WTC11 (cell line): ENCODE data around the gene UTF1. TPM values are rescaled to one million over a fixed set of nuclear protein-coding genes. Genes with fewer than 3 reads are reported as not detected.

Source experiments
- ATAC-seq: fragments of 200-7000 bp; cut with Tn5 transposase; 2 replicates; pipeline ENCODE4 v1.10.0; 2021; ENCODE audit warnings: mild to moderate bottlenecking, moderate library complexity
- CTCF ChIA-PET: fragments of 300-600 bp; sonication (Branson Sonifier 250); formaldehyde crosslinking; loops from one replicate; lab custom pipeline; 2021; ENCODE audit warnings: antibody characterized with exemption; lab: Charles Lee
- POLR2A ChIA-PET: fragments of 350-600 bp; sonication (Branson Sonifier 250); formaldehyde crosslinking; loops from one replicate; lab custom pipeline; 2021; ENCODE audit warnings: antibody characterized with exemption; lab: Charles Lee
- DNase-seq: peaks from one replicate; pipeline ENCODE4 v3.0.0; 2021; ENCODE audit warnings: low spot score
- H3K27ac Mint-ChIP-seq: 2 replicates; pipeline ENCODE4 v1.8.0; 2021; ENCODE audit warnings: mixed read lengths
- H3K27me3 Mint-ChIP-seq: 2 replicates; pipeline ENCODE4 v1.8.0; 2021; ENCODE audit warnings: low read depth, mild to moderate bottlenecking, moderate library complexity, mixed read lengths
- H3K36me3 Mint-ChIP-seq: 2 replicates; pipeline ENCODE4 v1.8.0; 2021; ENCODE audit warnings: mixed read lengths
- H3K4me1 Mint-ChIP-seq: 2 replicates; pipeline ENCODE4 v1.8.0; 2022; ENCODE audit warnings: mixed read lengths
- H3K4me3 Mint-ChIP-seq: 2 replicates; pipeline ENCODE4 v1.8.0; 2021; ENCODE audit warnings: mild to moderate bottlenecking, moderate library complexity, mixed read lengths
- H3K9me3 Mint-ChIP-seq: 2 replicates; pipeline ENCODE4 v1.8.0; 2021; ENCODE audit warnings: mixed read lengths
- ATF2 ChIP-seq: sonication (generic); formaldehyde crosslinking; IDR thresholded peaks from 2 replicates; pipeline ENCODE4 v1.8.1; 2022; ENCODE audit warnings: low read depth, missing genetic modification reagents, borderline replicate concordance
- ATF3 ChIP-seq: sonication (generic); formaldehyde crosslinking; conservative IDR thresholded peaks from 2 replicates; pipeline ENCODE4 v1.8.1; 2022; ENCODE audit warnings: mild to moderate bottlenecking, missing genetic modification reagents
- ELF4 ChIP-seq: sonication (generic); formaldehyde crosslinking; IDR thresholded peaks from 2 replicates; pipeline ENCODE4 v1.8.1; 2022; ENCODE audit warnings: low read depth, mild to moderate bottlenecking, moderate library complexity, missing genetic modification reagents
- FOXJ3 ChIP-seq: sonication (generic); formaldehyde crosslinking; IDR thresholded peaks from 2 replicates; pipeline ENCODE4 v1.9.0; 2021; ENCODE audit warnings: missing genetic modification reagents, mild to moderate bottlenecking, borderline replicate concordance
- FOXP1 ChIP-seq: sonication (generic); formaldehyde crosslinking; IDR thresholded peaks from 2 replicates; pipeline ENCODE4 v1.8.0; 2022; ENCODE audit warnings: missing genetic modification reagents, mild to moderate bottlenecking, moderate library complexity, borderline replicate concordance
- HMGXB4 ChIP-seq: sonication (generic); formaldehyde crosslinking; IDR thresholded peaks from 2 replicates; pipeline ENCODE4 v1.8.1; 2023; ENCODE audit warnings: mild to moderate bottlenecking, moderate library complexity, missing genetic modification reagents
- IRF2 ChIP-seq: sonication (generic); formaldehyde crosslinking; IDR thresholded peaks from 2 replicates; pipeline ENCODE4 v1.8.0; 2022; ENCODE audit warnings: low read depth, missing genetic modification reagents, borderline replicate concordance
- NFYB ChIP-seq: sonication (generic); formaldehyde crosslinking; conservative IDR thresholded peaks from 2 replicates; pipeline ENCODE4 v1.8.0; 2022; ENCODE audit warnings: low read depth, missing genetic modification reagents
- OVOL2 ChIP-seq: fragments of 250-450 bp; sonication (Bioruptor Pico); IDR thresholded peaks from 2 replicates; pipeline ENCODE4 v1.9.0; 2021; ENCODE audit warnings: mild to moderate bottlenecking, borderline replicate concordance
- PRRX2 ChIP-seq: fragments of 250-450 bp; sonication (Bioruptor Pico); IDR thresholded peaks from 2 replicates; pipeline ENCODE4 v1.8.0; 2021; ENCODE audit warnings: mild to moderate bottlenecking
- RORB ChIP-seq: fragments of 250-450 bp; sonication (Bioruptor Pico); IDR thresholded peaks from 2 replicates; pipeline ENCODE4 v1.9.0; 2021; ENCODE audit warnings: mild to moderate bottlenecking
- SMAD3 ChIP-seq: sonication (generic); formaldehyde crosslinking; IDR thresholded peaks from 2 replicates; pipeline ENCODE4 v1.8.0; 2022; ENCODE audit warnings: missing genetic modification reagents, mild to moderate bottlenecking, borderline replicate concordance
- SP1 ChIP-seq: sonication (generic); formaldehyde crosslinking; conservative IDR thresholded peaks from 2 replicates; pipeline ENCODE4 v1.8.1; 2022; ENCODE audit warnings: missing genetic modification reagents
- TEAD4 ChIP-seq: sonication (generic); formaldehyde crosslinking; IDR thresholded peaks from 2 replicates; pipeline ENCODE4 v1.8.0; 2022; ENCODE audit warnings: mild to moderate bottlenecking, missing genetic modification reagents
- ZMAT4 ChIP-seq: fragments of 250-450 bp; sonication (Bioruptor Pico); IDR thresholded peaks from 2 replicates; pipeline ENCODE4 v1.9.0; 2021; ENCODE audit warnings: mild to moderate bottlenecking
- ZNF121 ChIP-seq: sonication (generic); formaldehyde crosslinking; IDR thresholded peaks from 2 replicates; pipeline ENCODE4 v1.8.0; 2023; ENCODE audit warnings: missing genetic modification reagents
- ZNF232 ChIP-seq: sonication (generic); formaldehyde crosslinking; IDR thresholded peaks from 2 replicates; pipeline ENCODE4 v1.8.0; 2022; ENCODE audit warnings: mild to moderate bottlenecking, missing genetic modification reagents
- ZNF532 ChIP-seq: fragments of 250-450 bp; sonication (Bioruptor Pico); IDR thresholded peaks from 2 replicates; pipeline ENCODE4 v1.9.0; 2021; ENCODE audit warnings: mild to moderate bottlenecking, borderline replicate concordance
- ZNF671 ChIP-seq: fragments of 250-450 bp; sonication (Bioruptor Pico); IDR thresholded peaks from 2 replicates; pipeline ENCODE4 v1.8.0; 2021; ENCODE audit warnings: mild to moderate bottlenecking
- total RNA-seq: library from RNA; stranded (reverse); gene quantifications from 3 replicates; pipeline ENCODE4 v1.2.3, GENCODE V29; 2021

UTF1 gene
- total RNA-seq, 1 experiment from 2014 or later: 196 TPM

GRCh38 chr10:133266056-133266795 lies 36.2 kb downstream of the UTF1 start (continued):
- TF ChIP-seq OVOL2: no peak

GRCh38 chr10:133267293-133267692 lies 37.3 kb downstream of the UTF1 start:
- no peak for DNase-seq
- Mint-ChIP-seq H3K9me3 (no peaks in the 10 kb centered on the region), H3K4me3 (no peak overlapping the region), H3K27ac (no peak overlapping the region), H3K36me3 (no peaks in the 10 kb centered on the region), H3K27me3 (peaks cover 19% of the 10 kb centered on the region), H3K4me1 (no peaks in the 10 kb centered on the region)
- CTCF ChIA-PET: interaction anchor here (1.0 to 2.0 kb wide), 9 partner anchors 9 to 124 kb away, joined by 3 to 20 read pairs (median 5); partner anchors contain the start of gene ADAM8
- peak; percentile 27 for ATAC-seq
- no peak for TF ChIP-seq ATF3 (CRISPR knock-in tag)
- no peak for TF ChIP-seq HMGXB4 (CRISPR knock-in tag)
- no peak for TF ChIP-seq ELF4 (CRISPR knock-in tag)
- TF ChIP-seq ATF2 (CRISPR knock-in tag): no peak
- TF ChIP-seq SMAD3 (CRISPR knock-in tag): no peak
- no peak for TF ChIP-seq ZNF121 (CRISPR knock-in tag)
- TF ChIP-seq ZNF671 (CRISPR knock-in tag): no peak
- no peak for TF ChIP-seq NFYB (CRISPR knock-in tag)
- TF ChIP-seq PRRX2 (CRISPR knock-in tag): no peak
- TF ChIP-seq RORB (CRISPR knock-in tag): no peak
- TF ChIP-seq TEAD4 (CRISPR knock-in tag): no peak
- no peak for TF ChIP-seq SP1 (CRISPR knock-in tag)
- TF ChIP-seq ZMAT4 (CRISPR knock-in tag): no peak
- no peak for TF ChIP-seq ZNF232 (CRISPR knock-in tag)
- TF ChIP-seq FOXJ3 (CRISPR knock-in tag): no peak
- TF ChIP-seq IRF2 (CRISPR knock-in tag): no peak
- POLR2A ChIA-PET: interaction anchor here (1.1 kb wide), 1 partner anchor 20 kb away, joined by 3 read pairs; no protein-coding TSS in a partner anchor

- H3K27ac Mint-ChIP-seq: no peak overlapping the region
- CTCF ChIA-PET: interaction anchor here (1.0 to 2.0 kb wide), 8 partner anchors 8 to 124 kb away, joined by 3 to 20 read pairs (median 6); partner anchors contain the start of gene ADAM8
- H3K4me3 Mint-ChIP-seq: no peak overlapping the region
- no peaks in the 10 kb centered on the region for H3K36me3 Mint-ChIP-seq
- TF ChIP-seq ZNF532 (CRISPR knock-in tag) (no peak), FOXP1 (CRISPR knock-in tag) (peak; percentile 41; the same call in 1 of the 2 replicates)
- DNase-seq (peak; percentile 44), ATAC-seq (peak; percentile 49)
- POLR2A ChIA-PET: no interaction called here
- no peaks in the 10 kb centered on the region for H3K9me3 Mint-ChIP-seq
- H3K27me3 Mint-ChIP-seq: peaks cover 13% of the 10 kb centered on the region
- H3K4me1 Mint-ChIP-seq: no peaks in the 10 kb centered on the region
Measured at GRCh38 chr10:133267829-133268228, 37.8 kb downstream of the UTF1 start.
